Common myeloid progenitor, CD34-positive (primary cell): Measurements from ENCODE around the gene DYNC1LI1.

Experiments used
- CTCF ChIA-PET: fragments of 350-600 bp; sonication (Branson Sonifier 250); formaldehyde crosslinking; loops from one replicate; lab custom pipeline; 2021; ENCODE audit warnings: antibody characterized with exemption; lab: Charles Lee
- POLR2A ChIA-PET: fragments of 350-600 bp; sonication (Branson Sonifier 250); formaldehyde crosslinking; loops from one replicate; lab custom pipeline; 2021; ENCODE audit warnings: antibody characterized with exemption; lab: Charles Lee
- DNase-seq, 3 donors: peaks; one replicate each; pipeline versions ENCODE4 v3.0.0 to v3.0.0-alpha.2; 2013
- H3K27ac ChIP-seq, 2 experiments: 1 replicate in 1 of 2; 2 replicates in 1 of 2; pipeline ENCODE4 v1.7.0; 2013; ENCODE audit warnings: inconsistent platforms in 2 of 2, low read length in 2 of 2, mild to moderate bottlenecking in 2 of 2, low read depth in 1 of 2, moderate library complexity in 1 of 2; ENCODE audit not compliant: severe bottlenecking in 2 of 2, insufficient read depth in 1 of 2, poor library complexity in 1 of 2
- H3K27me3 ChIP-seq, 5 experiments: replicated peaks in 2 of 5; 1 replicate in 3 of 5; 2 replicates in 2 of 5; pipeline versions ENCODE4 v1.6.1 to v1.7.0; 2013; ENCODE audit warnings: low read length in 4 of 5, mild to moderate bottlenecking in 2 of 5, moderate library complexity in 2 of 5, inconsistent platforms in 1 of 5; ENCODE audit not compliant: insufficient read depth in 5 of 5, control insufficient read depth in 4 of 5
- H3K36me3 ChIP-seq, 4 experiments: 1 replicate in 2 of 4; 2 replicates in 2 of 4; pipeline versions ENCODE4 v1.6.1 to v1.7.0; 2013; ENCODE audit warnings: low read length in 3 of 4, control low read depth in 1 of 4, mild to moderate bottlenecking in 1 of 4; ENCODE audit not compliant: control insufficient read depth in 4 of 4, insufficient read depth in 4 of 4
- H3K4me1 ChIP-seq, 4 experiments: 1 replicate in 3 of 4; 2 replicates in 1 of 4; pipeline versions ENCODE4 v1.6.1 to v1.7.1; 2013; ENCODE audit warnings: low read length in 3 of 4, mild to moderate bottlenecking in 3 of 4, control low read depth in 1 of 4, inconsistent platforms in 1 of 4, moderate library complexity in 1 of 4; ENCODE audit not compliant: control insufficient read depth in 4 of 4, insufficient read depth in 4 of 4; ENCODE audit errors: control extremely low read depth in 1 of 4
- H3K4me3 ChIP-seq, 7 experiments: 1 replicate in 4 of 7; 2 replicates in 3 of 7; pipeline versions ENCODE4 v1.5.1 to v1.7.0; 2013; ENCODE audit warnings: mild to moderate bottlenecking in 7 of 7, low read length in 6 of 7, moderate library complexity in 6 of 7, inconsistent platforms in 2 of 7, low read depth in 2 of 7, control low read depth in 1 of 7; ENCODE audit not compliant: insufficient read depth in 4 of 7, control insufficient read depth in 1 of 7; ENCODE audit errors: extremely low read depth in 1 of 7
- H3K9me3 ChIP-seq, 5 experiments: 1 replicate in 4 of 5; 2 replicates in 1 of 5; pipeline versions ENCODE4 v1.6.1 to v1.7.1; 2013; ENCODE audit warnings: low read length in 4 of 5, mild to moderate bottlenecking in 2 of 5, inconsistent platforms in 1 of 5, low read depth in 1 of 5, moderate library complexity in 1 of 5; ENCODE audit not compliant: control insufficient read depth in 4 of 5, insufficient read depth in 2 of 5; ENCODE audit errors: control extremely low read depth in 1 of 5
- WGBS: methylation state at CpG from one replicate; pipeline ENCODE4 v1.1.5; 2013; ENCODE audit not compliant: insufficient coverage; 5-methylcytosine and 5-hydroxymethylcytosine counted together

DYNC1LI1 gene

GRCh38 chr3:32498252-32498651 lies 72.4 kb downstream of the DYNC1LI1 start:
- Histone ChIP-seq H3K27me3 (no peaks in the 10 kb centered on the region), H3K9me3 (no peaks in the 10 kb centered on the region), H3K4me3 (no peak overlapping the region), H3K27ac (no peak overlapping the region), H3K36me3 (peaks cover 0 to 18% (median 3%) of the 10 kb centered on the region in 4 experiments), H3K4me1 (peaks cover 9 to 31% (median 24%) of the 10 kb centered on the region in 4 experiments)
- WGBS, result 90% methylated on average over 2 of the region's 3 CpGs
- no peak for DNase-seq
- CTCF ChIA-PET, result interaction anchor here (0.7 to 2.0 kb wide), 5 partner anchors 12 to 72 kb away, joined by 3 to 7 read pairs (median 3); partner anchors contain the start of gene DYNC1LI1
- POLR2A ChIA-PET, result interaction anchor here (0.6 kb wide), 1 partner anchor 48 kb away, joined by 3 read pairs; no protein-coding TSS in a partner anchor

- no peak for DNase-seq
- WGBS, result 100% methylated on average over 1 of the region's 2 CpGs
- Histone ChIP-seq H3K27me3 (no peaks in the 10 kb centered on the region), H3K27ac (no peak overlapping the region), H3K4me3 (no peak overlapping the region), H3K36me3 (peaks cover 4 to 31% (median 12%) of the 10 kb centered on the region in 4 experiments), H3K9me3 (no peaks in the 10 kb centered on the region), H3K4me1 (peaks cover 7 to 17% (median 9%) of the 10 kb centered on the region in 4 experiments)
- POLR2A ChIA-PET, result no interaction called here
- CTCF ChIA-PET, result no interaction called here
Measured at GRCh38 chr3:32495609-32496008, 75.0 kb downstream of the DYNC1LI1 start.

- Histone ChIP-seq H3K4me3 (no peak overlapping the region), H3K27me3 (no peaks in the 10 kb centered on the region), H3K36me3 (peaks cover 4 to 31% (median 12%) of the 10 kb centered on the region in 4 experiments), H3K9me3 (no peaks in the 10 kb centered on the region), H3K4me1 (peaks cover 6 to 17% (median 7%) of the 10 kb centered on the region in 4 experiments), H3K27ac (no peak overlapping the region)
- DNase-seq, result no peak
- CTCF ChIA-PET, result interaction anchor here (0.6 kb wide), 1 partner anchor 165 kb away, joined by 3 read pairs; no protein-coding TSS in a partner anchor
- POLR2A ChIA-PET, result no interaction called here
Measured at GRCh38 chr3:32495085-32495484, 75.6 kb downstream of the DYNC1LI1 start.

- Histone ChIP-seq H3K36me3 (peaks cover 4 to 27% (median 12%) of the 10 kb centered on the region in 4 experiments), H3K4me1 (peaks cover 5 to 13% (median 7%) of the 10 kb centered on the region in 4 experiments), H3K9me3 (no peaks in the 10 kb centered on the region), H3K27me3 (no peaks in the 10 kb centered on the region), H3K27ac (no peak overlapping the region), H3K4me3 (no peak overlapping the region)
- no peak for DNase-seq
- WGBS, result 100% methylated on average over 1 of the region's 3 CpGs
- POLR2A ChIA-PET, result no interaction called here
- CTCF ChIA-PET, result interaction anchor here (1.3 to 1.6 kb wide), 2 partner anchors 8 to 10 kb away, joined by 4 read pairs; partner anchors contain the start of gene CMTM6
Measured at GRCh38 chr3:32493437-32494414, 76.9 kb downstream of the DYNC1LI1 start.

GRCh38 chr3:32492684-32493436 lies 77.8 kb downstream of the DYNC1LI1 start:
- no peak for DNase-seq
- H3K27ac ChIP-seq, result no peak overlapping the region
- POLR2A ChIA-PET, result interaction anchor here (0.6 kb wide), 1 partner anchor 1307 kb away, joined by 6 read pairs; no protein-coding TSS in a partner anchor
- CTCF ChIA-PET, result interaction anchor here (1.3 to 1.6 kb wide), 2 partner anchors 9 kb away, joined by 4 read pairs; partner anchors contain the start of gene CMTM6
- H3K4me1 ChIP-seq, result peaks cover 5 to 10% (median 7%) of the 10 kb centered on the region in 4 experiments
- peaks cover 4 to 32% (median 15%) of the 10 kb centered on the region in 4 experiments for H3K36me3 ChIP-seq
- no peaks in the 10 kb centered on the region for H3K9me3 ChIP-seq
- no peaks in the 10 kb centered on the region for H3K27me3 ChIP-seq
- no peak overlapping the region for H3K4me3 ChIP-seq
- WGBS, result no CpG with 5 or more reads among the region's 3 CpGs

GRCh38 chr3:32488474-32489008 lies 82.1 kb downstream of the DYNC1LI1 start:
- Histone ChIP-seq H3K9me3 (no peaks in the 10 kb centered on the region), H3K36me3 (peaks cover 5 to 42% (median 25%) of the 10 kb centered on the region in 4 experiments), H3K27ac (no peak overlapping the region), H3K27me3 (no peaks in the 10 kb centered on the region), H3K4me3 (no peak overlapping the region), H3K4me1 (peaks cover 0 to 8% (median 4%) of the 10 kb centered on the region in 4 experiments)
- POLR2A ChIA-PET, result no interaction called here
- 100% methylated on average over 1 of the region's 3 CpGs for WGBS
- CTCF ChIA-PET, result interaction anchor here (0.6 to 1.8 kb wide), 4 partner anchors 13 to 173 kb away, joined by 3 to 6 read pairs (median 4); no protein-coding TSS in a partner anchor
- DNase-seq, result no peak
